HG03521 (cell line): ENCODE results near the gene FBXW2.

Experiments
- ATAC-seq: cut with Tn5 transposase; IDR thresholded peaks from one replicate; pipeline ENCODE4 v1.9.1; 2021; ENCODE audit warnings: mild to moderate bottlenecking, moderate library complexity; ENCODE audit not compliant: unreplicated experiment

FBXW2 gene

GRCh38 chr9:120716483-120716882 is 76.7 kb downstream of the FBXW2 start:
- ATAC-seq, result no peak

- ATAC-seq, result no peak
Measured at GRCh38 chr9:120715389-120715924, 77.8 kb downstream of the FBXW2 start.

- no peak for ATAC-seq
Measured at GRCh38 chr9:120714846-120715388, 78.3 kb downstream of the FBXW2 start.

- peak; percentile 96 for ATAC-seq
Measured at GRCh38 chr9:120714088-120714845, 78.9 kb downstream of the FBXW2 start, which contains the start of gene MEGF9. MEGF9 (minus strand) TSS chr9:120714470; CDS start chr9:120714358, 112 bp downstream.

GRCh38 chr9:120713257-120714087 is 79.7 kb downstream of the FBXW2 start:
- ATAC-seq, result no peak

GRCh38 chr9:120712539-120713031 is 80.6 kb downstream of the FBXW2 start:
- ATAC-seq, result no peak

- ATAC-seq, result no peak
Measured at GRCh38 chr9:120711841-120712538, 81.2 kb downstream of the FBXW2 start.

GRCh38 chr9:120711354-120711753 is 81.9 kb downstream of the FBXW2 start:
- no peak for ATAC-seq

- no peak for ATAC-seq
Measured at GRCh38 chr9:120710110-120710981, 82.9 kb downstream of the FBXW2 start.

GRCh38 chr9:120708526-120709224 is 84.5 kb downstream of the FBXW2 start:
- no peak for ATAC-seq

- no peak for ATAC-seq
Measured at GRCh38 chr9:120707170-120707569, 86.0 kb downstream of the FBXW2 start.
